Ovary (tissue), 9 donors: ENCODE measurements around the gene EMC10. TPM values are rescaled to one million over a fixed set of nuclear protein-coding genes. Genes with fewer than 3 reads are reported as not detected.

Experiments used
- DNase-seq, 5 donors: peaks; one replicate each; pipeline ENCODE4 v3.0.0-alpha.2; 2019 to 2020
- H3K27ac ChIP-seq, 2 donors: fragments of 200-600 bp; one replicate each; pipeline versions ENCODE4 v1.5.1 to v1.8.0; 2019 to 2022
- H3K27me3 ChIP-seq: fragments of 200-600 bp; one replicate; pipeline ENCODE4 v1.8.0; 2022
- H3K36me3 ChIP-seq: fragments of 200-600 bp; sonication (generic); one replicate; pipeline ENCODE4 v1.5.1; 2019
- H3K4me1 ChIP-seq: one replicate; pipeline ENCODE4 v1.8.1; 2013; ENCODE audit warnings: mild to moderate bottlenecking, moderate library complexity; ENCODE audit not compliant: insufficient read depth
- H3K4me3 ChIP-seq: fragments of 200-600 bp; sonication (generic); one replicate; pipeline ENCODE4 v1.5.1; 2017
- H3K9me3 ChIP-seq, 2 donors: fragments of 200-600 bp in 1 of 2; sonication (generic) in 1 of 2; one replicate each; pipeline versions ENCODE4 v1.5.1 to v1.8.1; 2013 to 2019; ENCODE audit warnings: mild to moderate bottlenecking in 1 of 2, moderate library complexity in 1 of 2
- CTCF ChIP-seq, 3 donors: fragments of 450-650 bp in 2 of 3; fragments of 200-600 bp in 1 of 3; IDR thresholded peaks; one replicate each; pipeline versions ENCODE4 v1.5.1 to v1.8.0; 2016 to 2022; ENCODE audit warnings: antibody characterized with exemption in 3 of 3, mild to moderate bottlenecking in 1 of 3
- EP300 ChIP-seq: sonication (generic); formaldehyde crosslinking; IDR thresholded peaks from one replicate; pipeline ENCODE4 v1.6.1; 2017; ENCODE audit warnings: antibody characterized with exemption
- POLR2A ChIP-seq: fragments of 450-650 bp; IDR thresholded peaks from one replicate; pipeline ENCODE4 v1.6.1; 2017; ENCODE audit warnings: antibody characterized with exemption, mild to moderate bottlenecking, moderate library complexity
- WGBS, 3 donors: extraction: QIAGEN DNeasy Blood & Tissue Kit in 1 of 3; methylation state at CpG; one replicate each; pipeline versions ENCODE4 v1.1.5 to v1.1.7; 2013 to 2017; 5-methylcytosine and 5-hydroxymethylcytosine counted together
- intact Hi-C, 4 donors: fragments of 100-400 bp; cut with DNase I; formaldehyde crosslinking; loops; one replicate each; pipeline versions ENCODE4 v1.11.0 to v1.15.1; 2022 to 2023
- polyA plus RNA-seq, 2 donors: library from polyadenylated mRNA; stranded (reverse); fragments of 200-250 nt in 1 of 2; fragments of 350-450 nt in 1 of 2; fragmentation: Illumina TruSeq in 1 of 2; extraction: RNeasy Lipid Tissue Mini Kit (QIAGEN cat#74804) in 1 of 2; gene quantifications; one replicate each; pipeline ENCODE4 v1.2.3, GENCODE V29; 2013 to 2014
- total RNA-seq, 7 donors: library from RNA; depleted of rRNA in 2 of 7; stranded (reverse); fragments of >200 nt in 2 of 7; fragmentation: NEBNext Ultra II Directional in 3 of 7; extraction: Animal tissue kit (Norgen Biotek cat#: 25700) in 3 of 7; gene quantifications; one replicate each; pipeline versions ENCODE4 v1.1.0 to v1.2.4, GENCODE V29; 2016 to 2023
- donor health status: DM: no; HTN: no; CAD: no; lungs with moderate emphysema.
- donor health status: DM: no; HTN: no; CAD: no.
- donor health status: Bipolar disorder and iron deficiency.
- donor health status: DM: yes; HTN: yes; CAD: no.
- donor health status: DM: no; HTN: no; CAD: no.
- donor health status: DM: yes; HTN: yes; CAD: no.

Gene EMC10
- total and polyA plus RNA-seq, 9 donors: 27.6 to 132 (median 96.7) TPM

DNA sequence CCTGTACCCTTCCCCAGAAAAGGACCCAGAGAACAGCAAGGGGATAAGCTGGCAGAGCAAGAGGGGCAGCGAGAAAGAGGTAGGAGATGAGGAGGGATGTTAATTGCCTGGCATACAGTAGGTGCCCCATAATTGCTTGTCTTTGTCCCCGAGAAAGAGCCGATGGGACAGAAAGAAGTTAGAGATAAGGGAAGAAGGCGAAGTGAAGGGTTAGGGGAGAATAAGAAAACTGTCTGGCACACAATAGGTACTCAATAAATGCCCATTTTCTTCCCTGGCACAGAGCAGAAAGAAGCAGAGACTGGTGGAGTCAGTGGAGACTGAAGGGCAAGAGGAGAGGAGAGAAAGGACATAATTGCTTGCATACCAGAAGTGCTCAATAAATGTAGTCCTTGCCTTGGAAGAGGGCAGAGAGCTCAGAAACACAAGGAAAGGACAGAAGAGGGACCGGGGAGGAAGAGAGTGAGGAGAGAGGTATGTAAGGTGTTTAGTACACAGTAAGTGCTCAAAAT is 18.8 kb downstream of the EMC10 start:
- no peak for TF ChIP-seq POLR2A
- no peak for TF ChIP-seq EP300
- no peak for TF ChIP-seq CTCF (IDR thresholded peaks at IDR 0.05)
- no peak overlapping the region for H3K27ac ChIP-seq
- no peaks in the 10 kb centered on the region for H3K4me1 ChIP-seq
- intact Hi-C loops: no loop called here
- no peaks in the 10 kb centered on the region for H3K9me3 ChIP-seq
- no peak for DNase-seq
- H3K4me3 ChIP-seq: no peak overlapping the region
- 83 to 93% (median 90%) methylated on average over 5 of the region's 5 CpGs for WGBS, 3 donors
- no peaks in the 10 kb centered on the region for H3K36me3 ChIP-seq
- H3K27me3 ChIP-seq: no peaks in the 10 kb centered on the region

- Histone ChIP-seq H3K4me1 (no peaks in the 10 kb centered on the region), H3K4me3 (no peak overlapping the region), H3K36me3 (no peaks in the 10 kb centered on the region), H3K9me3 (no peaks in the 10 kb centered on the region), H3K27me3 (no peaks in the 10 kb centered on the region), H3K27ac (no peak overlapping the region)
- WGBS, 3 donors: 65 to 68% (median 65%) methylated on average over 30 of the region's 30 CpGs
- DNase-seq: no peak
- intact Hi-C loops: no loop called here
- no peak for TF ChIP-seq CTCF (IDR thresholded peaks at IDR 0.05)
- TF ChIP-seq EP300: no peak
- no peak for TF ChIP-seq POLR2A
Observed at GRCh38 chr19:50496189-50497021, 20.1 kb downstream of the EMC10 start.

- DNase-seq: no peak
- no peaks in the 10 kb centered on the region for H3K27me3 ChIP-seq
- no peaks in the 10 kb centered on the region for H3K36me3 ChIP-seq
- no peak for TF ChIP-seq EP300
- TF ChIP-seq POLR2A: no peak
- TF ChIP-seq CTCF (IDR thresholded peaks at IDR 0.05): no peak
- H3K9me3 ChIP-seq: no peaks in the 10 kb centered on the region
- H3K27ac ChIP-seq: no peak overlapping the region
- 60 to 65% (median 64%) methylated on average over 8 of the region's 8 CpGs for WGBS, 3 donors
- intact Hi-C loops: no loop called here
- H3K4me1 ChIP-seq: no peaks in the 10 kb centered on the region
- H3K4me3 ChIP-seq: no peak overlapping the region
Observed at GRCh38 chr19:50497022-50497405, 20.7 kb downstream of the EMC10 start.

GRCh38 chr19:50498219-50499056 is 22.1 kb downstream of the EMC10 start:
- Histone ChIP-seq H3K4me1 (no peaks in the 10 kb centered on the region), H3K4me3 (no peak overlapping the region), H3K27me3 (no peaks in the 10 kb centered on the region), H3K27ac (no peak overlapping the region), H3K9me3 (no peaks in the 10 kb centered on the region), H3K36me3 (no peaks in the 10 kb centered on the region)
- WGBS, 3 donors: 54 to 64% (median 62%) methylated on average over 11 of the region's 11 CpGs
- DNase-seq: no peak
- no peak for TF ChIP-seq POLR2A
- no peak for TF ChIP-seq CTCF (IDR thresholded peaks at IDR 0.05)
- no peak for TF ChIP-seq EP300
- intact Hi-C loops: no loop called here
